GM23338 (cell line): ENCODE data around the gene B4GAT1. TPM values are rescaled to one million over a fixed set of nuclear protein-coding genes. Genes with fewer than 3 reads are reported as not detected.

Source experiments
- ATAC-seq: fragments of 200-7000 bp; cut with Tn5 transposase; 3 replicates; pipeline ENCODE4 v1.9.1; 2020
- DNase-seq: peaks from one replicate; pipeline ENCODE4 v3.0.0-alpha.2; 2015; ENCODE audit warnings: low spot score
- H2AFZ ChIP-seq: fragments of 200-600 bp; sonication (generic); 2 replicates; pipeline ENCODE4 v1.8.0; 2016; ENCODE audit warnings: antibody characterized with exemption, mild to moderate bottlenecking, moderate library complexity
- H3F3A ChIP-seq: fragments of 200-600 bp; sonication (generic); replicated peaks from 2 replicates; pipeline ENCODE4 v1.8.0; 2017; ENCODE audit warnings: antibody characterized with exemption, mixed run types, low read depth
- H3K27ac ChIP-seq: fragments of 200-600 bp; sonication (generic); 2 replicates; pipeline ENCODE4 v1.6.1; 2016; ENCODE audit warnings: low read depth
- H3K27me3 ChIP-seq: fragments of 200-600 bp; sonication (generic); 2 replicates; pipeline ENCODE4 v1.8.0; 2016; ENCODE audit warnings: mild to moderate bottlenecking, mixed run types, moderate library complexity; ENCODE audit not compliant: insufficient read depth
- H3K36me3 ChIP-seq: fragments of 200-600 bp; sonication (generic); 2 replicates; pipeline ENCODE4 v1.8.0; 2016; ENCODE audit warnings: mild to moderate bottlenecking; ENCODE audit not compliant: insufficient read depth
- H3K4me1 ChIP-seq: fragments of 200-600 bp; sonication (generic); 2 replicates; pipeline ENCODE4 v1.8.0; 2016; ENCODE audit warnings: mild to moderate bottlenecking, moderate library complexity; ENCODE audit not compliant: insufficient read depth
- H3K4me2 ChIP-seq: fragments of 200-600 bp; sonication (generic); 2 replicates; pipeline ENCODE4 v1.7.1; 2017; ENCODE audit warnings: mixed run types
- H3K4me3 ChIP-seq: fragments of 200-600 bp; sonication (generic); 2 replicates; pipeline ENCODE4 v1.6.1; 2016; ENCODE audit warnings: mixed run types
- H3K79me2 ChIP-seq: fragments of 200-600 bp; sonication (generic); replicated peaks from 2 replicates; pipeline ENCODE4 v1.8.0; 2017; ENCODE audit warnings: mild to moderate bottlenecking; ENCODE audit not compliant: insufficient read depth
- H3K9me2 ChIP-seq: fragments of 200-600 bp; sonication (generic); 2 replicates; pipeline ENCODE4 v1.8.0; 2017; ENCODE audit not compliant: insufficient read depth
- H4K20me1 ChIP-seq: fragments of 200-600 bp; sonication (generic); replicated peaks from 2 replicates; pipeline ENCODE4 v1.8.0; 2017; ENCODE audit warnings: mild to moderate bottlenecking; ENCODE audit not compliant: insufficient read depth
- H3K27ac Mint-ChIP-seq: 2 replicates; pipeline ENCODE4 v1.8.0; 2020; ENCODE audit warnings: inconsistent platforms, mild to moderate bottlenecking, moderate library complexity, mixed read lengths
- H3K27me3 Mint-ChIP-seq: 3 replicates; pipeline ENCODE4 v1.8.0; 2022; ENCODE audit warnings: low read depth, mild to moderate bottlenecking, moderate library complexity, mixed read lengths, inconsistent platforms; ENCODE audit not compliant: insufficient read depth, poor library complexity
- H3K36me3 Mint-ChIP-seq: 3 replicates; pipeline ENCODE4 v1.8.0; 2021; ENCODE audit warnings: low read depth, mild to moderate bottlenecking, inconsistent platforms, moderate library complexity, mixed read lengths
- H3K4me1 Mint-ChIP-seq: 3 replicates; pipeline ENCODE4 v1.8.0; 2020; ENCODE audit warnings: mild to moderate bottlenecking, inconsistent platforms, mixed read lengths
- H3K4me3 Mint-ChIP-seq: 3 replicates; pipeline ENCODE4 v1.8.0; 2021; ENCODE audit warnings: moderate library complexity, mild to moderate bottlenecking, inconsistent platforms, mixed read lengths
- H3K9me3 Mint-ChIP-seq: 3 replicates; pipeline ENCODE4 v1.8.0; 2020; ENCODE audit warnings: moderate library complexity, mild to moderate bottlenecking, inconsistent platforms, mixed read lengths
- CREB1 ChIP-seq: fragments of 250-450 bp; sonication (Bioruptor Pico); IDR thresholded peaks from 2 replicates; pipeline ENCODE4 v1.5.0; 2020; ENCODE audit warnings: low read depth, mild to moderate bottlenecking, moderate library complexity
- EZH2 ChIP-seq: fragments of 200-600 bp; sonication (generic); IDR thresholded peaks from one replicate; pipeline ENCODE4 v1.8.0; 2017; ENCODE audit warnings: antibody characterized with exemption, mild to moderate bottlenecking, low read depth; ENCODE audit not compliant: unreplicated experiment
- EZH2phosphoT487 ChIP-seq: fragments of 200-600 bp; sonication (generic); IDR thresholded peaks from one replicate; pipeline ENCODE4 v1.8.1; 2018; ENCODE audit warnings: antibody characterized with exemption; ENCODE audit not compliant: unreplicated experiment
- JUNB ChIP-seq: IDR thresholded peaks from one replicate; pipeline ENCODE4 v1.6.1; 2016; ENCODE audit warnings: antibody characterized with exemption; ENCODE audit not compliant: unreplicated experiment
- NANOG ChIP-seq: IDR thresholded peaks from 2 replicates; pipeline ENCODE4 v1.6.1; 2016; ENCODE audit warnings: antibody characterized with exemption, borderline replicate concordance
- POLR2AphosphoS5 ChIP-seq: IDR thresholded peaks from 2 replicates; pipeline ENCODE4 v1.6.1; 2016; ENCODE audit warnings: antibody characterized with exemption, low read depth
- STAT1 ChIP-seq: IDR thresholded peaks from one replicate; pipeline ENCODE4 v1.6.1; 2016; ENCODE audit warnings: antibody characterized with exemption; ENCODE audit not compliant: unreplicated experiment
- ZNF114 ChIP-seq: fragments of 250-450 bp; sonication (Bioruptor Pico); IDR thresholded peaks from 2 replicates; pipeline ENCODE4 v1.5.0; 2020; ENCODE audit warnings: mild to moderate bottlenecking, moderate library complexity
- ZNF331 ChIP-seq: fragments of 250-450 bp; sonication (Bioruptor Pico); IDR thresholded peaks from 2 replicates; pipeline ENCODE4 v1.5.0; 2020; ENCODE audit warnings: low read depth, mild to moderate bottlenecking, moderate library complexity
- polyA plus RNA-seq: library from polyadenylated mRNA; unstranded; fragments of >200 nt; fragmentation: Nextera tagmentation; extraction: Ambion mirVana; gene quantifications from 2 replicates; pipeline ENCODE4 v1.2.1, GENCODE V29; 2016
- total RNA-seq: library from RNA; depleted of rRNA; stranded (reverse); fragments of >200 nt; shearing (Covaris generic); gene quantifications from 2 replicates; pipeline ENCODE4 v1.2.3, GENCODE V29; 2014
- TF ChIP-seq, protein P1 (sequence below), 2 experiments: fragments of 200-600 bp in 1 of 2; sonication (generic) in 1 of 2; conservative IDR thresholded peaks; 2 replicates each; pipeline versions ENCODE4 v1.5.1 to v1.6.1; 2016 to 2017; ENCODE audit warnings: antibody characterized with exemption in 2 of 2, low read depth in 2 of 2, mild to moderate bottlenecking in 2 of 2, moderate library complexity in 1 of 2
- TF ChIP-seq, protein P2 (sequence below): fragments of 250-450 bp; sonication (Bioruptor Pico); IDR thresholded peaks from 2 replicates; pipeline ENCODE4 v1.5.0; 2020; ENCODE audit warnings: mild to moderate bottlenecking, moderate library complexity
- TF ChIP-seq, protein P3 (sequence below): IDR thresholded peaks from one replicate; pipeline ENCODE4 v1.6.1; 2018; ENCODE audit warnings: antibody characterized with exemption; ENCODE audit not compliant: unreplicated experiment
- TF ChIP-seq, protein P4 (sequence below): IDR thresholded peaks from 2 replicates; pipeline ENCODE4 v1.6.1; 2016; ENCODE audit warnings: antibody characterized with exemption

Gene B4GAT1
- total and polyA plus RNA-seq, 2 experiments from 2014 or later = 23.5 to 41.9 TPM

- H3K4me1 Mint-ChIP-seq = peaks cover 30% of the 10 kb centered on the region
- H3K79me2 ChIP-seq = peaks cover 14% of the 10 kb centered on the region
- peak overlapping the region; percentile 99 for H2AFZ ChIP-seq
- H3K27me3 ChIP-seq = peaks cover 8% of the 10 kb centered on the region; the same call in 1 of the 2 replicates
- H3K27ac Mint-ChIP-seq = no peak overlapping the region
- peaks cover 26% of the 10 kb centered on the region for H3F3A ChIP-seq
- no peak for DNase-seq
- TF ChIP-seq, protein P1, sequence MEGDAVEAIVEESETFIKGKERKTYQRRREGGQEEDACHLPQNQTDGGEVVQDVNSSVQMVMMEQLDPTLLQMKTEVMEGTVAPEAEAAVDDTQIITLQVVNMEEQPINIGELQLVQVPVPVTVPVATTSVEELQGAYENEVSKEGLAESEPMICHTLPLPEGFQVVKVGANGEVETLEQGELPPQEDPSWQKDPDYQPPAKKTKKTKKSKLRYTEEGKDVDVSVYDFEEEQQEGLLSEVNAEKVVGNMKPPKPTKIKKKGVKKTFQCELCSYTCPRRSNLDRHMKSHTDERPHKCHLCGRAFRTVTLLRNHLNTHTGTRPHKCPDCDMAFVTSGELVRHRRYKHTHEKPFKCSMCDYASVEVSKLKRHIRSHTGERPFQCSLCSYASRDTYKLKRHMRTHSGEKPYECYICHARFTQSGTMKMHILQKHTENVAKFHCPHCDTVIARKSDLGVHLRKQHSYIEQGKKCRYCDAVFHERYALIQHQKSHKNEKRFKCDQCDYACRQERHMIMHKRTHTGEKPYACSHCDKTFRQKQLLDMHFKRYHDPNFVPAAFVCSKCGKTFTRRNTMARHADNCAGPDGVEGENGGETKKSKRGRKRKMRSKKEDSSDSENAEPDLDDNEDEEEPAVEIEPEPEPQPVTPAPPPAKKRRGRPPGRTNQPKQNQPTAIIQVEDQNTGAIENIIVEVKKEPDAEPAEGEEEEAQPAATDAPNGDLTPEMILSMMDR (conservative IDR thresholded peaks at IDR 0.05; ENCODE audit: low read depth in 2 of 2) = no peak
- TF ChIP-seq CREB1 (CRISPR knock-in tag) (no peak), ZNF114 (CRISPR knock-in tag) (no peak), POLR2AphosphoS5 (no peak), JUNB (no peak), NANOG (no peak), EZH2phosphoT487 (no peak), STAT1 (no peak), EZH2 (no peak), ZNF331 (CRISPR knock-in tag) (no peak)
- TF ChIP-seq, protein P2, sequence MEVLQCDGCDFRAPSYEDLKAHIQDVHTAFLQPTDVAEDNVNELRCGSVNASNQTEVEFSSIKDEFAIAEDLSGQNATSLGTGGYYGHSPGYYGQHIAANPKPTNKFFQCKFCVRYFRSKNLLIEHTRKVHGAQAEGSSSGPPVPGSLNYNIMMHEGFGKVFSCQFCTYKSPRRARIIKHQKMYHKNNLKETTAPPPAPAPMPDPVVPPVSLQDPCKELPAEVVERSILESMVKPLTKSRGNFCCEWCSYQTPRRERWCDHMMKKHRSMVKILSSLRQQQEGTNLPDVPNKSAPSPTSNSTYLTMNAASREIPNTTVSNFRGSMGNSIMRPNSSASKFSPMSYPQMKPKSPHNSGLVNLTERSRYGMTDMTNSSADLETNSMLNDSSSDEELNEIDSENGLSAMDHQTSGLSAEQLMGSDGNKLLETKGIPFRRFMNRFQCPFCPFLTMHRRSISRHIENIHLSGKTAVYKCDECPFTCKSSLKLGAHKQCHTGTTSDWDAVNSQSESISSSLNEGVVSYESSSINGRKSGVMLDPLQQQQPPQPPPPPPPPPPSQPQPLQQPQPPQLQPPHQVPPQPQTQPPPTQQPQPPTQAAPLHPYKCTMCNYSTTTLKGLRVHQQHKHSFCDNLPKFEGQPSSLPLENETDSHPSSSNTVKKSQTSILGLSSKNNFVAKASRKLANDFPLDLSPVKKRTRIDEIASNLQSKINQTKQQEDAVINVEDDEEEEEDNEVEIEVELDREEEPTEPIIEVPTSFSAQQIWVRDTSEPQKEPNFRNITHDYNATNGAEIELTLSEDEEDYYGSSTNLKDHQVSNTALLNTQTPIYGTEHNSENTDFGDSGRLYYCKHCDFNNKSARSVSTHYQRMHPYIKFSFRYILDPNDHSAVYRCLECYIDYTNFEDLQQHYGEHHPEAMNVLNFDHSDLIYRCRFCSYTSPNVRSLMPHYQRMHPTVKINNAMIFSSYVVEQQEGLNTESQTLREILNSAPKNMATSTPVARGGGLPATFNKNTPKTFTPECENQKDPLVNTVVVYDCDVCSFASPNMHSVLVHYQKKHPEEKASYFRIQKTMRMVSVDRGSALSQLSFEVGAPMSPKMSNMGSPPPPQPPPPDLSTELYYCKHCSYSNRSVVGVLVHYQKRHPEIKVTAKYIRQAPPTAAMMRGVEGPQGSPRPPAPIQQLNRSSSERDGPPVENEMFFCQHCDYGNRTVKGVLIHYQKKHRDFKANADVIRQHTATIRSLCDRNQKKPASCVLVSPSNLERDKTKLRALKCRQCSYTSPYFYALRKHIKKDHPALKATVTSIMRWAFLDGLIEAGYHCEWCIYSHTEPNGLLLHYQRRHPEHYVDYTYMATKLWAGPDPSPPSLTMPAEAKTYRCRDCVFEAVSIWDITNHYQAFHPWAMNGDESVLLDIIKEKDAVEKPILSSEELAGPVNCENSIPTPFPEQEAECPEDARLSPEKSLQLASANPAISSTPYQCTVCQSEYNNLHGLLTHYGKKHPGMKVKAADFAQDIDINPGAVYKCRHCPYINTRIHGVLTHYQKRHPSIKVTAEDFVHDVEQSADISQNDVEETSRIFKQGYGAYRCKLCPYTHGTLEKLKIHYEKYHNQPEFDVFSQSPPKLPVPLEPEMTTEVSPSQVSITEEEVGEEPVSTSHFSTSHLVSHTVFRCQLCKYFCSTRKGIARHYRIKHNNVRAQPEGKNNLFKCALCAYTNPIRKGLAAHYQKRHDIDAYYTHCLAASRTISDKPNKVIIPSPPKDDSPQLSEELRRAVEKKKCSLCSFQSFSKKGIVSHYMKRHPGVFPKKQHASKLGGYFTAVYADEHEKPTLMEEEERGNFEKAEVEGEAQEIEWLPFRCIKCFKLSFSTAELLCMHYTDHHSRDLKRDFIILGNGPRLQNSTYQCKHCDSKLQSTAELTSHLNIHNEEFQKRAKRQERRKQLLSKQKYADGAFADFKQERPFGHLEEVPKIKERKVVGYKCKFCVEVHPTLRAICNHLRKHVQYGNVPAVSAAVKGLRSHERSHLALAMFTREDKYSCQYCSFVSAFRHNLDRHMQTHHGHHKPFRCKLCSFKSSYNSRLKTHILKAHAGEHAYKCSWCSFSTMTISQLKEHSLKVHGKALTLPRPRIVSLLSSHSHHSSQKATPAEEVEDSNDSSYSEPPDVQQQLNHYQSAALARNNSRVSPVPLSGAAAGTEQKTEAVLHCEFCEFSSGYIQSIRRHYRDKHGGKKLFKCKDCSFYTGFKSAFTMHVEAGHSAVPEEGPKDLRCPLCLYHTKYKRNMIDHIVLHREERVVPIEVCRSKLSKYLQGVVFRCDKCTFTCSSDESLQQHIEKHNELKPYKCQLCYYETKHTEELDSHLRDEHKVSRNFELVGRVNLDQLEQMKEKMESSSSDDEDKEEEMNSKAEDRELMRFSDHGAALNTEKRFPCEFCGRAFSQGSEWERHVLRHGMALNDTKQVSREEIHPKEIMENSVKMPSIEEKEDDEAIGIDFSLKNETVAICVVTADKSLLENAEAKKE = no peak
- TF ChIP-seq, protein P3, sequence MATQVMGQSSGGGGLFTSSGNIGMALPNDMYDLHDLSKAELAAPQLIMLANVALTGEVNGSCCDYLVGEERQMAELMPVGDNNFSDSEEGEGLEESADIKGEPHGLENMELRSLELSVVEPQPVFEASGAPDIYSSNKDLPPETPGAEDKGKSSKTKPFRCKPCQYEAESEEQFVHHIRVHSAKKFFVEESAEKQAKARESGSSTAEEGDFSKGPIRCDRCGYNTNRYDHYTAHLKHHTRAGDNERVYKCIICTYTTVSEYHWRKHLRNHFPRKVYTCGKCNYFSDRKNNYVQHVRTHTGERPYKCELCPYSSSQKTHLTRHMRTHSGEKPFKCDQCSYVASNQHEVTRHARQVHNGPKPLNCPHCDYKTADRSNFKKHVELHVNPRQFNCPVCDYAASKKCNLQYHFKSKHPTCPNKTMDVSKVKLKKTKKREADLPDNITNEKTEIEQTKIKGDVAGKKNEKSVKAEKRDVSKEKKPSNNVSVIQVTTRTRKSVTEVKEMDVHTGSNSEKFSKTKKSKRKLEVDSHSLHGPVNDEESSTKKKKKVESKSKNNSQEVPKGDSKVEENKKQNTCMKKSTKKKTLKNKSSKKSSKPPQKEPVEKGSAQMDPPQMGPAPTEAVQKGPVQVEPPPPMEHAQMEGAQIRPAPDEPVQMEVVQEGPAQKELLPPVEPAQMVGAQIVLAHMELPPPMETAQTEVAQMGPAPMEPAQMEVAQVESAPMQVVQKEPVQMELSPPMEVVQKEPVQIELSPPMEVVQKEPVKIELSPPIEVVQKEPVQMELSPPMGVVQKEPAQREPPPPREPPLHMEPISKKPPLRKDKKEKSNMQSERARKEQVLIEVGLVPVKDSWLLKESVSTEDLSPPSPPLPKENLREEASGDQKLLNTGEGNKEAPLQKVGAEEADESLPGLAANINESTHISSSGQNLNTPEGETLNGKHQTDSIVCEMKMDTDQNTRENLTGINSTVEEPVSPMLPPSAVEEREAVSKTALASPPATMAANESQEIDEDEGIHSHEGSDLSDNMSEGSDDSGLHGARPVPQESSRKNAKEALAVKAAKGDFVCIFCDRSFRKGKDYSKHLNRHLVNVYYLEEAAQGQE = no peak
- TF ChIP-seq, protein P4, sequence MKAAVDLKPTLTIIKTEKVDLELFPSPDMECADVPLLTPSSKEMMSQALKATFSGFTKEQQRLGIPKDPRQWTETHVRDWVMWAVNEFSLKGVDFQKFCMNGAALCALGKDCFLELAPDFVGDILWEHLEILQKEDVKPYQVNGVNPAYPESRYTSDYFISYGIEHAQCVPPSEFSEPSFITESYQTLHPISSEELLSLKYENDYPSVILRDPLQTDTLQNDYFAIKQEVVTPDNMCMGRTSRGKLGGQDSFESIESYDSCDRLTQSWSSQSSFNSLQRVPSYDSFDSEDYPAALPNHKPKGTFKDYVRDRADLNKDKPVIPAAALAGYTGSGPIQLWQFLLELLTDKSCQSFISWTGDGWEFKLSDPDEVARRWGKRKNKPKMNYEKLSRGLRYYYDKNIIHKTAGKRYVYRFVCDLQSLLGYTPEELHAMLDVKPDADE = no peak
- peak overlapping the region; percentile 96 for H3K4me3 Mint-ChIP-seq
- H3K4me1 ChIP-seq = peaks cover 15% of the 10 kb centered on the region
- peaks cover 19% of the 10 kb centered on the region for H3K36me3 Mint-ChIP-seq
- peaks cover 27% of the 10 kb centered on the region for H3K27me3 Mint-ChIP-seq
- peak overlapping the region; percentile 99 for H3K4me2 ChIP-seq
- peak; percentile 4 for ATAC-seq
- 0 out of 2 replicates have a peak, but pooled peaks cover 3% of the 10 kb centered on the region for H4K20me1 ChIP-seq
- no peak overlapping the region for H3K27ac ChIP-seq
- H3K36me3 ChIP-seq = no peaks in the 10 kb centered on the region
- peaks cover 5% of the 10 kb centered on the region; the same call in 2 of the 3 replicates for H3K9me3 Mint-ChIP-seq
- peak overlapping the region; percentile 95 for H3K4me3 ChIP-seq
- no peaks in the 10 kb centered on the region for H3K9me2 ChIP-seq
Observed at GRCh38 chr11:66346476-66347424, 679 bp downstream of the B4GAT1 start.
